ENCODE data around the gene RFWD3. TPM values are rescaled to one million over a fixed set of nuclear protein-coding genes. Genes with fewer than 3 reads are reported as not detected.
A peak's percentile ranks its signal among the peaks of the same experiment; 100 is the strongest.

The RFWD3 gene
- total and polyA plus RNA-seq, 2 of the 13 experiments (the other 11 are each of a cell fraction or from before 2014, with no cell fraction given), result 23.4 to 62.6 TPM

- TF ChIP-seq RXRA (CRISPR knock-in tag; IDR thresholded peaks at IDR 0.05) (no peak), HNF4G (IDR thresholded peaks at IDR 0.05; ENCODE audit: borderline replicate concordance, low read depth, low read length) (peak; percentile 75; the same call in 1 of the 2 replicates), HNF4G (CRISPR knock-in tag; IDR thresholded peaks at IDR 0.05; ENCODE audit: borderline replicate concordance, low read depth) (no peak), ZNF607 (CRISPR knock-in tag; IDR thresholded peaks at IDR 0.05; ENCODE audit: borderline replicate concordance) (no peak), CEBPG (CRISPR knock-in tag; IDR thresholded peaks at IDR 0.05) (peak; percentile 23; the same call in 1 of the 2 replicates), ATM (IDR thresholded peaks at IDR 0.05; ENCODE audit: borderline replicate concordance) (no peak), FOXA3 (CRISPR knock-in tag; IDR thresholded peaks at IDR 0.05) (0 out of 2 replicates have a peak, but pooled peaks have one; percentile 17), HNRNPK (IDR thresholded peaks at IDR 0.05; ENCODE audit: low read depth, low read length, poor library complexity, severe bottlenecking) (no peak), MZF1 (CRISPR knock-in tag; IDR thresholded peaks at IDR 0.05; ENCODE audit: borderline replicate concordance) (no peak), MAX (IDR thresholded peaks at IDR 0.05) (peak; percentile 48; the same call in 1 of the 2 replicates), RXRB (CRISPR knock-in tag; IDR thresholded peaks at IDR 0.05; ENCODE audit: borderline replicate concordance) (peak; percentile 37; the same call in 1 of the 2 replicates), ZNF317 (CRISPR knock-in tag; IDR thresholded peaks at IDR 0.05) (no peak), ZNF549 (CRISPR knock-in tag; IDR thresholded peaks at IDR 0.05) (no peak), TFDP2 (CRISPR knock-in tag; IDR thresholded peaks at IDR 0.05) (no peak)
- TF ChIP-seq, protein P1, sequence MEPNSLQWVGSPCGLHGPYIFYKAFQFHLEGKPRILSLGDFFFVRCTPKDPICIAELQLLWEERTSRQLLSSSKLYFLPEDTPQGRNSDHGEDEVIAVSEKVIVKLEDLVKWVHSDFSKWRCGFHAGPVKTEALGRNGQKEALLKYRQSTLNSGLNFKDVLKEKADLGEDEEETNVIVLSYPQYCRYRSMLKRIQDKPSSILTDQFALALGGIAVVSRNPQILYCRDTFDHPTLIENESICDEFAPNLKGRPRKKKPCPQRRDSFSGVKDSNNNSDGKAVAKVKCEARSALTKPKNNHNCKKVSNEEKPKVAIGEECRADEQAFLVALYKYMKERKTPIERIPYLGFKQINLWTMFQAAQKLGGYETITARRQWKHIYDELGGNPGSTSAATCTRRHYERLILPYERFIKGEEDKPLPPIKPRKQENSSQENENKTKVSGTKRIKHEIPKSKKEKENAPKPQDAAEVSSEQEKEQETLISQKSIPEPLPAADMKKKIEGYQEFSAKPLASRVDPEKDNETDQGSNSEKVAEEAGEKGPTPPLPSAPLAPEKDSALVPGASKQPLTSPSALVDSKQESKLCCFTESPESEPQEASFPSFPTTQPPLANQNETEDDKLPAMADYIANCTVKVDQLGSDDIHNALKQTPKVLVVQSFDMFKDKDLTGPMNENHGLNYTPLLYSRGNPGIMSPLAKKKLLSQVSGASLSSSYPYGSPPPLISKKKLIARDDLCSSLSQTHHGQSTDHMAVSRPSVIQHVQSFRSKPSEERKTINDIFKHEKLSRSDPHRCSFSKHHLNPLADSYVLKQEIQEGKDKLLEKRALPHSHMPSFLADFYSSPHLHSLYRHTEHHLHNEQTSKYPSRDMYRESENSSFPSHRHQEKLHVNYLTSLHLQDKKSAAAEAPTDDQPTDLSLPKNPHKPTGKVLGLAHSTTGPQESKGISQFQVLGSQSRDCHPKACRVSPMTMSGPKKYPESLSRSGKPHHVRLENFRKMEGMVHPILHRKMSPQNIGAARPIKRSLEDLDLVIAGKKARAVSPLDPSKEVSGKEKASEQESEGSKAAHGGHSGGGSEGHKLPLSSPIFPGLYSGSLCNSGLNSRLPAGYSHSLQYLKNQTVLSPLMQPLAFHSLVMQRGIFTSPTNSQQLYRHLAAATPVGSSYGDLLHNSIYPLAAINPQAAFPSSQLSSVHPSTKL (CRISPR knock-in tag; IDR thresholded peaks at IDR 0.05), result peak; percentile 23; the same call in 1 of the 2 replicates
- TF ChIP-seq, protein P2, sequence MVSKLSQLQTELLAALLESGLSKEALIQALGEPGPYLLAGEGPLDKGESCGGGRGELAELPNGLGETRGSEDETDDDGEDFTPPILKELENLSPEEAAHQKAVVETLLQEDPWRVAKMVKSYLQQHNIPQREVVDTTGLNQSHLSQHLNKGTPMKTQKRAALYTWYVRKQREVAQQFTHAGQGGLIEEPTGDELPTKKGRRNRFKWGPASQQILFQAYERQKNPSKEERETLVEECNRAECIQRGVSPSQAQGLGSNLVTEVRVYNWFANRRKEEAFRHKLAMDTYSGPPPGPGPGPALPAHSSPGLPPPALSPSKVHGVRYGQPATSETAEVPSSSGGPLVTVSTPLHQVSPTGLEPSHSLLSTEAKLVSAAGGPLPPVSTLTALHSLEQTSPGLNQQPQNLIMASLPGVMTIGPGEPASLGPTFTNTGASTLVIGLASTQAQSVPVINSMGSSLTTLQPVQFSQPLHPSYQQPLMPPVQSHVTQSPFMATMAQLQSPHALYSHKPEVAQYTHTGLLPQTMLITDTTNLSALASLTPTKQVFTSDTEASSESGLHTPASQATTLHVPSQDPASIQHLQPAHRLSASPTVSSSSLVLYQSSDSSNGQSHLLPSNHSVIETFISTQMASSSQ (IDR thresholded peaks at IDR 0.05; ENCODE audit: low read depth), result no peak
- TF ChIP-seq, protein P2 (CRISPR knock-in tag; IDR thresholded peaks at IDR 0.05; ENCODE audit: borderline replicate concordance), result no peak
Observed at GRCh38 chr16:74679983-74680382, 13.3 kb upstream of the RFWD3 start (continued).

Data from HepG2 (cell line).